GM23248 (cell line): ENCODE results near the gene KRTAP17-1.

Experiments
- EZH2 ChIP-seq: fragments of 200-600 bp; sonication (generic); IDR thresholded peaks from 2 replicates; pipeline ENCODE4 v1.6.1; 2018; ENCODE audit warnings: antibody characterized with exemption, mild to moderate bottlenecking; ENCODE audit not compliant: insufficient read depth, poor library complexity, severe bottlenecking
- EZH2phosphoT487 ChIP-seq: fragments of 200-600 bp; sonication (generic); IDR thresholded peaks from 2 replicates; pipeline ENCODE4 v1.6.1; 2018; ENCODE audit warnings: antibody characterized with exemption, moderate library complexity, mild to moderate bottlenecking, low read depth; ENCODE audit not compliant: insufficient read depth

GRCh38 chr17:41333098-41333497, 17.6 kb upstream of the KRTAP17-1 start:
- TF ChIP-seq EZH2phosphoT487 (no peak), EZH2 (no peak)
